ENCODE measurements around the gene HTR7.
A peak's percentile ranks its signal among the peaks of the same experiment; 100 is the strongest.
"Not testable (repeated sequence)": the region's sequence is repeated elsewhere in the genome, so short reads cannot be mapped to it uniquely, and the experiment has no call there.

Gene HTR7

GRCh38 chr10:90857635-90858460, at the start of gene HTR7:
Gene HTR7 (minus strand): TSS chr10:90858039. CDS start chr10:90857671, 368 bp downstream.
- H3K4me3 ChIP-seq (ENCODE audit: low read depth, low read length) = peak within 1 kb of the TSS; percentile 61

GRCh38 chr10:90906596-90906995, 48.8 kb upstream of the HTR7 start:
- H3K4me3 ChIP-seq (ENCODE audit: low read depth, low read length) = no peak overlapping the region

- no peak overlapping the region for H3K4me3 ChIP-seq (ENCODE audit: low read depth, low read length)
These were observed 48.1 kb upstream of the HTR7 start for GRCh38 chr10:90905925-90906324.

- H3K4me3 ChIP-seq (ENCODE audit: low read depth, low read length) = not testable (repeated sequence)
These were observed 39.1 kb upstream of the HTR7 start for GRCh38 chr10:90896916-90897315.

GRCh38 chr10:90893190-90893589, 35.4 kb upstream of the HTR7 start:
- no peak overlapping the region for H3K4me3 ChIP-seq (ENCODE audit: low read depth, low read length)

- no peak overlapping the region for H3K4me3 ChIP-seq (ENCODE audit: low read depth, low read length)
These were observed 32.5 kb upstream of the HTR7 start for GRCh38 chr10:90890347-90890746.

- H3K4me3 ChIP-seq (ENCODE audit: low read depth, low read length) = no peak overlapping the region
These were observed 31.8 kb upstream of the HTR7 start for GRCh38 chr10:90889636-90890035.

- H3K4me3 ChIP-seq (ENCODE audit: low read depth, low read length) = no peak overlapping the region
These were observed 30.5 kb upstream of the HTR7 start for GRCh38 chr10:90888387-90888786.

GRCh38 chr10:90887555-90887954, 29.7 kb upstream of the HTR7 start:
- no peak overlapping the region for H3K4me3 ChIP-seq (ENCODE audit: low read depth, low read length)

GRCh38 chr10:90885176-90885575, 27.3 kb upstream of the HTR7 start:
- H3K4me3 ChIP-seq (ENCODE audit: low read depth, low read length) = no peak overlapping the region

- H3K4me3 ChIP-seq (ENCODE audit: low read depth, low read length) = no peak overlapping the region
These were observed 26.6 kb upstream of the HTR7 start for GRCh38 chr10:90884431-90884830.

GRCh38 chr10:90880059-90880719, 22.4 kb upstream of the HTR7 start:
- H3K4me3 ChIP-seq (ENCODE audit: low read depth, low read length) = not testable (repeated sequence)

- no peak overlapping the region for H3K4me3 ChIP-seq (ENCODE audit: low read depth, low read length)
These were observed 21.2 kb upstream of the HTR7 start for GRCh38 chr10:90879062-90879461.

- peak overlapping the region; percentile 92 for H3K4me3 ChIP-seq (ENCODE audit: low read depth, low read length)
These were observed 14.8 kb upstream of the HTR7 start for GRCh38 chr10:90872648-90873020.

- peak within 1 kb of the TSS; percentile 92 for H3K4me3 ChIP-seq (ENCODE audit: low read depth, low read length)
These were observed 14.2 kb upstream of the HTR7 start, which contains the start of gene RPP30 for GRCh38 chr10:90871766-90872647. Gene RPP30 (plus strand): TSS chr10:90871974. CDS start chr10:90871987, 13 bp downstream.

GRCh38 chr10:90871279-90871765, 13.5 kb upstream of the HTR7 start:
- peak overlapping the region; percentile 92 for H3K4me3 ChIP-seq (ENCODE audit: low read depth, low read length)

- no peak overlapping the region for H3K4me3 ChIP-seq (ENCODE audit: low read depth, low read length)
These were observed 8.3 kb upstream of the HTR7 start for GRCh38 chr10:90866050-90866598.

- H3K4me3 ChIP-seq (ENCODE audit: low read depth, low read length) = no peak overlapping the region
These were observed 7.6 kb upstream of the HTR7 start for GRCh38 chr10:90865401-90865800.

- H3K4me3 ChIP-seq (ENCODE audit: low read depth, low read length) = no peak overlapping the region
These were observed 5.2 kb upstream of the HTR7 start for GRCh38 chr10:90862908-90863514.

GRCh38 chr10:90860790-90861189, 3.0 kb upstream of the HTR7 start:
- no peak overlapping the region for H3K4me3 ChIP-seq (ENCODE audit: low read depth, low read length)

All from iPS-11a (cell line).